ENCODE results near the gene AFMID.
"Not testable (repeated sequence)": the region's sequence is repeated elsewhere in the genome, so short reads cannot be mapped to it uniquely, and the experiment has no call there.

The AFMID gene

DNA sequence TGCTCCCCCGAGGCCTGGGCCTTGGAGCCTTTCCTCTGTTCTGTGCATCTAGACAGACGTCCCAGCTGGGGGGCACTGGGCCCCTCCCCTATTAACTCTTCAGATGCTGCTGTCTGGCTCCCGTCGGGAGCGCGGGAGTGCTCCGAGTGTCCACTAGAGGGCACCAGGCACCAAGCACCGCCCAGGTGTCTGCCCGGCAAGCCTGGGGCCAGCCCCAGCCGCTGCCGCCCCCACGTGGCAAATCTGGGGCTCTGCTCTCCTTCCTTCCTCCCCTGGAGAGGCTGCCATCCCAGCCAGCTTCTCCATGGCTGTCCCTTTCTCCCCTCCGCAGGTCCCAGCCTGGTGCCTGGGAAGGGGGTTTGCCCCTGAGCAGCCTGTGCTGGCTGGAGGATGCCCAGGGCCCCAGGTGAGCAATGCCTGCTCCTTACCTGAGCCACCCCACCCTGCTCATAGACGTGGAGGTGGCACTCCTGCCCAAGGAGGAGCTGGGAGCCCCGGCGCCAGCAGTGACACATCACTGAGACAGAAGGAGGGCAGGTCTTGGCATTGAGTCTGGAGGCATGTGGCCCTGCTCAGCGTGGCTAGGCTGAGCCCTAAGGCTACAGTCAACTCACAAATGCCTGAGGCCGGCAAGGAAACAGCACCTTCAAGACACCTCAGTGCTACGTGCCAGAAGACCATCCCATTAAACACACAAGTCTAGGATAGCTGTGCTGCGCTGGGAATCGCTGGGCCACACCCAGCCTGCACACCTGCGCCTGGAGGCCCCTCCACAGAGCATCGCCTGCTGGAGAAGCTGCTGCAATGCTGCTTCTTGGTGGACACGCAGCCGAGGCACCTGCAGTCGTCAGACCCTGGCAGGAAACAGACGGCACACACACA lies 64.0 kb downstream of the AFMID start:
- peak; percentile 35 for DNase-seq (ENCODE audit: low read depth)
- H3K4me3 ChIP-seq (ENCODE audit: low read depth, low read length), result no peak overlapping the region

DNA sequence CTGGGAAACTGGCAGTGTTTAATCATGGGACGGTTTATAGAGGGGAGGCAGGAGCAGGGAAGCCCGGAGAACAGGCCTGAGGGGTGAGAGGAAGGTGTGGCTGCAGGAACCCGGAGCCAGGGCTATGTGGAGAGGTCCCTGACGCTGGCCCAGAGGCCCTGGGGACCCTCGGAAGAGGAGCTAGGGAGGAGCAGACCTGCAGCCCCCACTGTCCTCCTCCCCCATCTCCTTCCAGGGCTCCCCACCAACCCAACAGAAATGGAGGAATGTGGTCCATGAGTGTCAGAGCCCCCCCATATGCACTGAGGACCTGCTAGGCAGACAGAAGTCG lies 64.6 kb downstream of the AFMID start:
- no peak overlapping the region for H3K4me3 ChIP-seq (ENCODE audit: low read depth, low read length)
- DNase-seq (ENCODE audit: low read depth), result no peak

DNA sequence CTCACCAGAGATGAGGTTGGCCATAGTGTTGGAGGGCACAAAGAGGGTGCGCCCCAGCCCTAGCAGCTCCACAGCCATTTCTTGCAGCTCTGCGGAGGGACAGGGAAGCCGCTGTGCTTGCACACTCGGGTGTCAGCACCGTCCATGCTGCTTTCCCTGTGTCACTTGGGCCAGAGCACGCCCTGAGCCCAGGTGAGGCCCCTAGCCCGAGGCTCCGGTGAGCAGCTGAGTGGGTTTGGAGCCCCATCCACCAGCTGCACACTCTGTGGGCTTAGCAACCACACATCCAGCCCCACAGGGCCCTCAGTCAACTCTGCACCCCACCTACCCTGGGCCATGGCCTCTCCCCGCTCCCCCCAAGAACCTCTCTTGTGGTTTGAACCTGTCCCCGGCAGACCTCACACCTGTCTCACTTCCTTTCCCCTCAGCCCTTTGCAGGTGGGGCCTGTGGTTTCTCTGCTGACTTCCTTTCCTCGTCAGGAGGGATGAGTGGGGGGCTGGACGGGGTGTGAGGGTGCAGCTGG lies 65.0 kb downstream of the AFMID start:
- no peak for DNase-seq (ENCODE audit: low read depth)

DNA sequence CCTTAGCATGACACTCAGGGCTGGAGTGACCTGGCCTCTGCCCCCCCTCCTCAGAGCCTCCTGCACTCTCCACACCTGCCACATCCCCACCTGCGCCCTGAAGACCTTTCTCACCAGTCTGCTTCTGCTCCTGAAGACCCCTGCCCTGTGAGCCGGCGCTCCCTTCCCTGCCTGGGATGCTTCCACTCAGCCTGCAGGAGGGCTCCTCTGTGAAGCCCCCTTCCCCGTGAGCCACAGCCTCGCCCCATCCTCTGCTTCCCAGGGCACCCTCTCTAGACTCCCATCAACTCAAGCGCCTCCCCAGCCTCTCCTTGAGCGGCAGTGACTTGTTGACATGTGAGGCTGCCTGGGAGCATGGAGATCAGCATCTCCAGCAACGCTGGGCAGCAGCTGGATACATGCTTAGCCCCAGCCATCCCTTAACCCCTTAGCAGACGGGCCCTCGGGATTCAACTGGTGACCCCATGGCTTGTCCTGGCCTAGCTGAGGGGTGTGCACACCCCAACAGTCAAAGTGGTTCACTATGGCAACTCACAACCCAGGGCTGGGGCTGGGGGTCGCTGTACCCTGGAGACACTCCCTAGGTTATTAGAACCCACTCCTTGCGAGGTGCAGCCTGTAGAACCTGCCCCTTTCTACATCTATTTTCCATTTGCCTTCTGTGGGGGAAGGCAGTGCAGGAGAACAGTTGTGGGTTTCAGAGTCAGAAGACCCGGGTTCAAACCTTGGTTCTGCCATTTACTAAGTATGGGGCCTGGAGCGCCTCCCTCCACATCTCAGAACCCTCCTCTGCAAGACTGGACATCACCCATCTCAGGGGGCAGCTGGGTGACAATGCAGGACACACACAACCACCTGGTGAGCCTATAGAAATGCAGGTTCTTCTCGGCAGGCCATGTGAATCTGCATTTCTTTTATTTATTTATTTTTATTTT lies 65.8 kb downstream of the AFMID start:
- H3K4me3 ChIP-seq (ENCODE audit: low read depth, low read length), result no peak overlapping the region
- no peak for DNase-seq (ENCODE audit: low read depth)

More for the DNA sequence above, 65.0 kb downstream of the AFMID start:
- H3K4me3 ChIP-seq (ENCODE audit: low read depth, low read length), result no peak overlapping the region

DNA sequence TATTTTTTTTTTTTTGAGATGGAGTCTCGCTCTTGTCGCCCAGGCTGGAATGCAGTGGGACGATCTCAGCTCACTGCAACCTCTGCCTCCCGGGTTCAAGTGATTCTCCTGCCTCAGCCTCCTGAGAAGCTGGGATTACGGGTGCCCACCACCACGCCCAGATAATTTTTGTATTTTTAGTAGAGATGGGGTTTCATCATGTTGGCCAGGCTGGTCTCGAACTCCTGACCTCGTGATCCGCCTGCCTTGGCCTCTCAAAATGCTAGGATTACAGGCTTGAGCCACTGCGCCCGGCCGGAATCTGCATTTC lies 66.4 kb downstream of the AFMID start:
- DNase-seq (ENCODE audit: low read depth), result not testable (repeated sequence)
- H3K4me3 ChIP-seq (ENCODE audit: low read depth, low read length), result peak overlapping the region; percentile 86

DNA sequence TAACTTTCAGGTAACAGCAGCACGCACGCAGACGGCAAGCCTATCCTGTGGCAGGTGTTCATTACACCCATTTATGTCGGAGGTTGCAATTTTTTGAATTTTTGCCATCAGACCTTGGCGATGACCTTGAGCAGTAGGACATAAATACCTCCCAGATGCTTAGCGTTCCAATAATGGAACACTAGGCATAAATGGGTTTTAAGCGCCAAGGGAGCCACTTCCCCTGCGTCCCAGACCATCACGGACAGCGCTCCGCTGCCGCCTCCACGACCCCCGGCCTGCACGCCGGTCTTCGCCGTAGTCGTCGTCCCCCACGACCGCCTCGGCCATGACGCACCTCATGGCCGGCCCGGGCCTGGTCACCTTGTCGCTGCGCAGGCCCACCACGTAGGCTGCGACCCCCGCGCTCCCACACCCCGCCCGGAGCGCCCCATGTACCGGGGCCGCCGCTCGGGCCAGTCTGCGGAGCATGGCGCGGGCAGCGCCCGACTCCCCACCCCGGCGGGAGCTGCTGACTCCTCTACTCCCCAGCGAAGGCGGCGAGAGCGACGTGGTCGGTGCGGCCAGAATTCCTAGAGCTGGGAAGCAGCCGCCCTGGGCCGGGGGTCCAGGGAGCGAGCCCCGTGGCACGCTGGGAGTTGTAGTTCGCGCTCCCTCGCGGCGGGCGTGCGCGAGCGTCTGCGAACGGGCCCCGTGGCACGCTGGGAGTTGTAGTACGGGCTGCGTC lies 66.9 kb downstream of the AFMID start:
- peak; percentile 36 for DNase-seq (ENCODE audit: low read depth)
- H3K4me3 ChIP-seq (ENCODE audit: low read depth, low read length), result peak overlapping the region; percentile 86

DNA sequence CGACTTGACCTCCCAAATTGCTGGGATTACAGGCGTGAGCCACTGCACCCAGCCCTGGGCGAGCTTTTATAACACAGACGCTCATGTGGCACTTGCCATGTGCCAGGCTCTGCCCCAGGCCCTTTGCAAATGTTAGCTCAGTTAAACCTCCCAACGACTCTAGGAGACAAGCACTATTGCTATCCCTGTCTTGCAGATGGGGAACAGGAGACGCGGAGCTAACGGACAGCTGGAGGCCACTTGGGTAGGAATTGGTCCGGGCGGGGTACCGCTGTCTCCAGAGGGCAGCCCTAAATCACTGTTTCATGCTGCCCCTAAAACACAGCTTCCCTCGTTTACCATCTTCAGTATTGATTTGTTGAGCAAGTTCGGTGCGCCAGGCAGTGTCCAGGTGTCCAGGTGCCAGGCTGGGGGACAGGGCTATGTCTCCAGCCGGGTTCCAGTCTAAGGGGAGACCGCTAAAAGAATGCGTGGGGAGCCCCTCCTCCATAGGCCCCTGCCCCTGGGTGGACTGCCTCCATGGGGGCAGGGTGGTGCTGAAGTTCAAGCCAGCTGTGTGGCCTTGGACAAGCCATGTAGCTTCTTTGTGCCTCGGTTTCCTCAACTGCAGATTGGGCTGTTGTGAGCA lies 68.0 kb downstream of the AFMID start:
- no peak for DNase-seq (ENCODE audit: low read depth)
- H3K4me3 ChIP-seq (ENCODE audit: low read depth, low read length), result no peak overlapping the region

DNA sequence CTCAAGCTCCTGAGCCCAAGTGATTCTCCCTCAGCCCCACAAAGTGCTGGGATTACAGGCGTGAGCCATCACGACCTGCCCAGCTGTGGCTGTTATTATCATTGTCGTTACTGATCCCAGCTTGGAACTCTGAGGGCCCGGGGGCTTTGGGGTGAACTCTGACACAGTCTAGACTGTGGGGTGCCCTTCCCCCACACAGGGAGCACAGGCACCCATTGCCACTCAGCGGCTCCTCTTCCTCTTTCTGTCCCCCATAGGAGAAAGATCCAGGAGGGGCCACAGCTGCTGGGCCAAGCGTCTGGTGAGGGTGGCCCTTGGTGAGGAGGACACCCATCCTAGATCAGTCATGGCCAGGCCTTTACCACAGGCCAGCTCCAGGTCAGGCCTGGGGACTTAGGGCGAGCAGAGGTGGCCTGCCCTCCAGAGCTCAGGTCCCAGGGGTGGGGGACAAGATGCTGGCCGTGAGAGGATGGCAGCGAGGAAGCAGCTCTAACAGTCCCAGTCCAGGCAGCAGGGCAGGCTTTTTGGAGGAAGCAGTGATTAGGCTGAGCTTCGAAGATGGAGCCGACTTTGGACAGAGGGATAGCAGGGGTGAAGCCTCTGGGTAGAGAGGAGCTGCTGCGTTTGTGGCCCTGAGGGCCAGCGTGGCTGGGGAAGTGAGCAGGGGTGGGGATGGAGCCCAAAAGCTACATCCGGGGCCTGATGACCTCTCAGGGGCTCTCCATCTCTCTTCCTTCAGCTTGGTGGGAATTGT lies 69.0 kb downstream of the AFMID start:
- no peak for DNase-seq (ENCODE audit: low read depth)
- no peak overlapping the region for H3K4me3 ChIP-seq (ENCODE audit: low read depth, low read length)

DNA sequence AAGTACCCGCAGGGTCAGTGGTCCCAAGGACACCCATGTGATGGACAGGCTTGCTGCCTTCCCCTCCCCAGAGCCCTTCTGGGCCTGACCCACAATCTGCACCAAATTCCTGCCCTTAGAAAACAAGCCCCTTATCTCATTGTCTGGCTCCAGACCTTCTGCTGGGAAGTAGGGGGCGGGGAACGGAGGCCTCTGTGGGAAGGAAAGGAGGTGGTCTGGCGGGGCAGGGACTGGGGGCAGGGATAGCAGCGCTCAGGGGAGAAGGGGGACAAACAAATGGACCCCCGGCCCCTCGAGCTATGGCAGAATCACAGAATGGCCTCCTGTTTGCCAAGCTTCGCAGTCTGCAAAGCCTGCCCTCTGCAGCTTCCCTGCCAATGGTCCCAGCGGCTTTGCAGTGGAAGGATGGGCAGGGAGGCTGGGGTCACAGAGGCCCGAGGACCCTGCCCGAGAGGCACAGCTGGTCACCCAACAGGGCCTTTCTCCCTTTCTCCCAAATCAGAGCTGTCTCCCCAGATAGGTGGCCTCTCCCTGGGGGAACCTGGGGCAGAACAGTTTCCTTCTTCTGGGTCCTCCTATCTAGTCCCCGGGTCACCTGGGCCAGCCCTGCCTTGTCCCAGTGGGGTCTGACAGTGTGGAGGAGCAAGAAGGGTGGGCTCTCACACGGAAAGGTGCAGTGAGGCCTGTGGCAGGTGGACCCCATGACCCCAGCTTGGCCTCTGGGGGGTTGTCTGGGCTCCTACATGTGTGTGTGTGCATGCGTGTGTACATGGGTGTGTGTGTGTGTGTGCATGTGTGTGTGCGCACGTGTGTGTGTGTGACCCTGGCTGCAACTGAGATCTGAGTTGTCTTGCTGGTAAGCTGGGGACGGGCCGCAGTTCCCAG lies 69.8 kb downstream of the AFMID start:
- no peak overlapping the region for H3K4me3 ChIP-seq (ENCODE audit: low read depth, low read length)
- no peak for DNase-seq (ENCODE audit: low read depth)

Data from skeletal muscle cell (primary cell).